Measurements from ENCODE around the gene DNM3.

The DNM3 gene

GRCh38 chr1:171873664-171874063 is 32.4 kb downstream of the DNM3 start:
- no peak for FAIRE-seq

- no peak for FAIRE-seq
These were observed 36.4 kb downstream of the DNM3 start for GRCh38 chr1:171877701-171878100.

- FAIRE-seq = no peak
These were observed 38.3 kb downstream of the DNM3 start for GRCh38 chr1:171879556-171879955.

GRCh38 chr1:171881442-171881841 is 40.1 kb downstream of the DNM3 start:
- FAIRE-seq = no peak

- FAIRE-seq = no peak
These were observed 42.6 kb downstream of the DNM3 start for GRCh38 chr1:171883849-171884248.

GRCh38 chr1:171884475-171884874 is 43.2 kb downstream of the DNM3 start:
- no peak for FAIRE-seq

- no peak for FAIRE-seq
These were observed 48.8 kb downstream of the DNM3 start for GRCh38 chr1:171890131-171890530.

- FAIRE-seq = no peak
These were observed 55.8 kb downstream of the DNM3 start for GRCh38 chr1:171896936-171897703.

- no peak for FAIRE-seq
These were observed 57.6 kb downstream of the DNM3 start for GRCh38 chr1:171898941-171899340.

GRCh38 chr1:171899838-171900237 is 58.5 kb downstream of the DNM3 start:
- FAIRE-seq = no peak

GRCh38 chr1:171901245-171901644 is 59.9 kb downstream of the DNM3 start:
- no peak for FAIRE-seq

GRCh38 chr1:171902527-171902926 is 61.2 kb downstream of the DNM3 start:
- peak; percentile 25 for FAIRE-seq

GRCh38 chr1:171904778-171905450 is 63.6 kb downstream of the DNM3 start:
- FAIRE-seq = no peak

- no peak for FAIRE-seq
These were observed 68.4 kb downstream of the DNM3 start for GRCh38 chr1:171909711-171910110.

GRCh38 chr1:171910786-171911185 is 69.5 kb downstream of the DNM3 start:
- FAIRE-seq = no peak

- no peak for FAIRE-seq
These were observed 70.2 kb downstream of the DNM3 start for GRCh38 chr1:171911506-171911905.

- no peak for FAIRE-seq
These were observed 71.3 kb downstream of the DNM3 start for GRCh38 chr1:171912509-171913175.

- FAIRE-seq = no peak
These were observed 72.1 kb downstream of the DNM3 start for GRCh38 chr1:171913385-171913784.

- no peak for FAIRE-seq
These were observed 75.0 kb downstream of the DNM3 start for GRCh38 chr1:171916315-171916771.

- FAIRE-seq = no peak
These were observed 76.0 kb downstream of the DNM3 start for GRCh38 chr1:171917331-171917730.

- FAIRE-seq = no peak
These were observed 78.9 kb downstream of the DNM3 start for GRCh38 chr1:171919891-171920887.

GRCh38 chr1:171922999-171923398 is 81.7 kb downstream of the DNM3 start:
- no peak for FAIRE-seq

GRCh38 chr1:171929121-171929520 is 87.8 kb downstream of the DNM3 start:
- no peak for FAIRE-seq
